GM12872 (cell line): Measurements from ENCODE around the gene HIBCH.

Experiments
- CTCF ChIP-seq: IDR thresholded peaks from 3 replicates; pipeline ENCODE4 v1.5.1; 2011; ENCODE audit warnings: low read depth, mild to moderate bottlenecking, low read length, moderate library complexity; ENCODE audit not compliant: insufficient read depth

The HIBCH gene

GRCh38 chr2:190350371-190350770, 30.7 kb upstream of the HIBCH start:
- TF ChIP-seq CTCF, result no peak

- peak; percentile 61 for TF ChIP-seq CTCF
Observed at GRCh38 chr2:190344276-190344827, 24.7 kb upstream of the HIBCH start.

GRCh38 chr2:190343536-190344275, 24.1 kb upstream of the HIBCH start, which contains the start of gene INPP1:
TSS of gene INPP1 (plus strand) at chr2:190343589. CDS start at chr2:190360103, 16,514 bp downstream.
- TF ChIP-seq CTCF, result no peak

GRCh38 chr2:190343089-190343535, 23.5 kb upstream of the HIBCH start:
- no peak for TF ChIP-seq CTCF

- TF ChIP-seq CTCF, result no peak
Observed at GRCh38 chr2:190342611-190343010, 23.0 kb upstream of the HIBCH start.

- no peak for TF ChIP-seq CTCF
Observed at GRCh38 chr2:190340369-190340768, 20.7 kb upstream of the HIBCH start.

- no peak for TF ChIP-seq CTCF
Observed at GRCh38 chr2:190339394-190339793, 19.8 kb upstream of the HIBCH start.
